Measurements from ENCODE around the gene LRRC17.

Gene LRRC17

GRCh38 chr7:102912742-102913141 is at the start of gene LRRC17:
TSS of gene LRRC17 (plus strand) at chr7:102913000. CDS start at chr7:102933914, 20,914 bp downstream.
- no peak for DNase-seq (ENCODE audit: low spot score)

- no peak for DNase-seq (ENCODE audit: low spot score)
These were observed 47.8 kb upstream of the LRRC17 start for GRCh38 chr7:102864958-102865357.

- no peak for DNase-seq (ENCODE audit: low spot score)
These were observed 46.1 kb upstream of the LRRC17 start for GRCh38 chr7:102866535-102867215.

GRCh38 chr7:102869195-102869594 is 43.6 kb upstream of the LRRC17 start:
- DNase-seq (ENCODE audit: low spot score) = no peak

- no peak for DNase-seq (ENCODE audit: low spot score)
These were observed 40.3 kb upstream of the LRRC17 start for GRCh38 chr7:102872460-102872859.

GRCh38 chr7:102873470-102874165 is 39.2 kb upstream of the LRRC17 start:
- no peak for DNase-seq (ENCODE audit: low spot score)

GRCh38 chr7:102874166-102874829 is 38.5 kb upstream of the LRRC17 start:
- no peak for DNase-seq (ENCODE audit: low spot score)

- no peak for DNase-seq (ENCODE audit: low spot score)
These were observed 37.8 kb upstream of the LRRC17 start for GRCh38 chr7:102874966-102875365.

- no peak for DNase-seq (ENCODE audit: low spot score)
These were observed 37.0 kb upstream of the LRRC17 start for GRCh38 chr7:102875700-102876295.

GRCh38 chr7:102883098-102883860 is 29.5 kb upstream of the LRRC17 start:
- no peak for DNase-seq (ENCODE audit: low spot score)

GRCh38 chr7:102888561-102889233 is 24.1 kb upstream of the LRRC17 start:
- DNase-seq (ENCODE audit: low spot score) = no peak

GRCh38 chr7:102889851-102890250 is 22.9 kb upstream of the LRRC17 start:
- DNase-seq (ENCODE audit: low spot score) = no peak

- DNase-seq (ENCODE audit: low spot score) = no peak
These were observed 22.4 kb upstream of the LRRC17 start for GRCh38 chr7:102890292-102890970.

- DNase-seq (ENCODE audit: low spot score) = no peak
These were observed 21.7 kb upstream of the LRRC17 start for GRCh38 chr7:102890971-102891692.

GRCh38 chr7:102891693-102892261 is 21.0 kb upstream of the LRRC17 start:
- no peak for DNase-seq (ENCODE audit: low spot score)

- DNase-seq (ENCODE audit: low spot score) = no peak
These were observed 20.0 kb upstream of the LRRC17 start for GRCh38 chr7:102892631-102893278.

- DNase-seq (ENCODE audit: low spot score) = no peak
These were observed 17.2 kb upstream of the LRRC17 start for GRCh38 chr7:102895602-102896001.

- DNase-seq (ENCODE audit: low spot score) = no peak
These were observed 16.2 kb upstream of the LRRC17 start for GRCh38 chr7:102896585-102896984.

GRCh38 chr7:102897211-102897631 is 15.6 kb upstream of the LRRC17 start:
- DNase-seq (ENCODE audit: low spot score) = no peak

Measured in putamen (tissue), 1 donor.